Measurements from ENCODE around the gene SLC25A5.

- TF ChIP-seq EZH2 (IDR thresholded peaks at IDR 0.05; ENCODE audit: insufficient read depth, poor library complexity, severe bottlenecking) (no peak), EZH2phosphoT487 (IDR thresholded peaks at IDR 0.05; ENCODE audit: insufficient read depth, low read depth) (no peak)
Observed at GRCh38 chrX:119492463-119492862, 24.2 kb downstream of the SLC25A5 start.
